K562 (cell line): Measurements from ENCODE around the gene HSPA4. TPM values are rescaled to one million over a fixed set of nuclear protein-coding genes. Genes with fewer than 3 reads are reported as not detected.
A peak's percentile ranks its signal among the peaks of the same experiment; 100 is the strongest.

ENCODE experiments used
- BDP1 ChIP-seq: IDR thresholded peaks from 3 replicates; pipeline ENCODE4 v1.6.1; 2011; ENCODE audit not compliant: insufficient read length, insufficient read depth
- CTCFL ChIP-seq: IDR thresholded peaks from 2 replicates; pipeline ENCODE4 v1.6.1; 2011; ENCODE audit warnings: borderline replicate concordance, low read depth, mild to moderate bottlenecking, moderate library complexity, low read length; ENCODE audit not compliant: insufficient read depth, poor library complexity, severe bottlenecking
- ELF4 ChIP-seq: fragments of 450-650 bp; formaldehyde crosslinking; IDR thresholded peaks from 2 replicates; pipeline ENCODE4 v1.4.0; 2022; ENCODE audit warnings: missing genetic modification characterization
- GATAD2B ChIP-seq: fragments of 450-650 bp; IDR thresholded peaks from 2 replicates; pipeline ENCODE4 v1.6.1; 2017; ENCODE audit warnings: mild to moderate bottlenecking, borderline replicate concordance
- GMEB1 ChIP-seq: fragments of 250-450 bp; sonication (Bioruptor Pico); IDR thresholded peaks from 2 replicates; pipeline ENCODE4 v1.4.0; 2020; ENCODE audit warnings: mild to moderate bottlenecking
- MITF ChIP-seq: IDR thresholded peaks from 2 replicates; pipeline ENCODE4 v1.6.1; 2014; ENCODE audit warnings: antibody characterized with exemption
- POLR3G ChIP-seq: IDR thresholded peaks from 2 replicates; pipeline ENCODE4 v1.6.1; 2011; ENCODE audit not compliant: insufficient read length, insufficient replicate concordance; ENCODE audit errors: extremely low read depth
- PURB ChIP-seq: sonication (generic); formaldehyde crosslinking; IDR thresholded peaks from 2 replicates; pipeline ENCODE4 v1.9.0; 2021; ENCODE audit warnings: low read depth, mild to moderate bottlenecking, missing genetic modification reagents
- TEAD2 ChIP-seq: fragments of 450-650 bp; IDR thresholded peaks from 2 replicates; pipeline ENCODE4 v1.6.1; 2016; ENCODE audit warnings: missing genetic modification characterization, control low read depth, missing compliant biosample characterization
- TSHZ1 ChIP-seq: fragments of 250-450 bp; sonication (Bioruptor Pico); IDR thresholded peaks from 2 replicates; pipeline ENCODE4 v1.4.0; 2020; ENCODE audit warnings: mild to moderate bottlenecking, moderate library complexity
- ZBTB11 ChIP-seq, 3 experiments: fragments of 200-800 bp in 1 of 3; fragments of 250-450 bp in 1 of 3; fragments of 450-650 bp in 1 of 3; sonication (Bioruptor Pico) in 1 of 3; sonication (Bioruptor generic) in 1 of 3; formaldehyde crosslinking in 1 of 3; IDR thresholded peaks; 2 replicates each; pipeline versions ENCODE4 v1.6.1 to v1.8.0; 2016 to 2022; ENCODE audit warnings: mild to moderate bottlenecking in 2 of 3, missing genetic modification characterization in 2 of 3, missing compliant biosample characterization in 1 of 3, moderate library complexity in 1 of 3
- ZNF23 ChIP-seq: fragments of 250-450 bp; sonication (Bioruptor Pico); IDR thresholded peaks from 2 replicates; pipeline ENCODE4 v1.4.0; 2020; ENCODE audit warnings: mild to moderate bottlenecking
- polyA plus RNA-seq, 8 experiments: library from polyadenylated mRNA; depleted of rRNA in 4 of 8; stranded (reverse) in 5 of 8; unstranded in 3 of 8; fragments of >200 nt; fragmentation: Nextera tagmentation in 2 of 8; fragmentation: Illumina TruSeq in 1 of 8; extraction: Ambion mirVana in 2 of 8; extraction: Trizol in 1 of 8; gene quantifications; 2 replicates each; pipeline versions ENCODE4 v1.2.1 to v1.2.3, GENCODE V29; 2011 to 2014; ENCODE audit warnings: inconsistent platforms in 1 of 8, missing spikeins in 1 of 8
- total RNA-seq, 7 experiments: library from RNA; depleted of rRNA in 6 of 7; stranded (reverse); fragments of >200 nt in 6 of 7; fragmentation: Illumina TruSeq in 2 of 7; extraction: Trizol in 2 of 7; gene quantifications; 2 replicates each; pipeline versions ENCODE4 v1.2.1 to v1.2.3, GENCODE V29; 2011 to 2021; ENCODE audit warnings: low replicate concordance in 1 of 7

The HSPA4 gene
- total and polyA plus RNA-seq, 9 of the 15 experiments (the other 6 are each of a cell fraction or from before 2014, with no cell fraction given) = 90.3 to 286 (median 148) TPM

- TF ChIP-seq MITF (peak; percentile 83), TSHZ1 (CRISPR knock-in tag) (no peak), GMEB1 (CRISPR knock-in tag) (no peak), TEAD2 (tag) (no peak), PURB (CRISPR knock-in tag) (no peak), CTCFL (no peak), GATAD2B (no peak), POLR3G (no peak), ELF4 (CRISPR knock-in tag) (no peak), ZNF23 (CRISPR knock-in tag) (no peak), ZBTB11 (CRISPR knock-in tag; IDR thresholded peaks at IDR 0.05) (no peak), BDP1 (no peak)
These were observed 18.7 kb upstream of the HSPA4 start (continued) for GRCh38 chr5:133032852-133033742.
